VCaP (cell line): ENCODE measurements around the gene TRIM71.
"Not testable (repeated sequence)": the region's sequence is repeated elsewhere in the genome, so short reads cannot be mapped to it uniquely, and the experiment has no call there.

Experiments used
- H3K27ac ChIP-seq: fragments of 450-650 bp; 2 replicates; pipeline ENCODE4 v1.5.1; 2017
- CTCF ChIP-seq: fragments of 450-650 bp; conservative IDR thresholded peaks from 2 replicates; pipeline ENCODE4 v1.5.1; 2017; ENCODE audit warnings: mild to moderate bottlenecking, moderate library complexity

The TRIM71 gene

GRCh38 chr3:32820971-32821685 lies 3.3 kb downstream of the TRIM71 start:
- TF ChIP-seq CTCF: no peak
- H3K27ac ChIP-seq: no peak overlapping the region

GRCh38 chr3:32821686-32822296 lies 4.0 kb downstream of the TRIM71 start:
- TF ChIP-seq CTCF: no peak
- no peak overlapping the region for H3K27ac ChIP-seq

- TF ChIP-seq CTCF: no peak
- no peak overlapping the region for H3K27ac ChIP-seq
These were observed 5.1 kb downstream of the TRIM71 start for GRCh38 chr3:32822609-32823498.

DNA sequence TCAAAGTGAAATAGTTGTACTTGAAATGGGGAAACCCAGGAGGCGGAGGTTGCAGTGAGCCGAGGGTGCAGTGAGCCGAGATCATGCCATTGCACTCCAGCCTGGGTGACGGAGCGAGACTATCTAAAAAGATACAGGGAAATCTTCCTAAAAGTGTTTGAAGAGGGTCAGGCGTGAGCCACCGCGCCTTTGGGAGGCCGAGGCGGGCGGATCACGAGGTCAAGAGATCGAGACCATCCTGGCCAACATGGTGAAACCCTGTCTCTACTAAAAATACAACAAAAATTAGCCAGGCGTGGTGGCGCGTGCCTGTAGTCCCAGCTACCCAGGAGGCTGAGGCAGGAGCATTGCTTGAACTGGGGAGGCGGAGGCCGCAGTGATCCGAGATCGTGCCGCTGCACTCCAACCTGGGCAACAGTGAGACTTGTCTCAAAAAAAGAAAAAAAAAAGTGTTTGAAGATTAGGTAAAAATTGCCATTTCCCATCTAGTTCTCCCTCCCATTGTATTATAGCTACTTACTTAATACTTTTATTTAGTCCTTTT lies 5.9 kb downstream of the TRIM71 start:
- H3K27ac ChIP-seq: not testable (repeated sequence)

GRCh38 chr3:32825601-32826375 lies 8.0 kb downstream of the TRIM71 start:
- no peak for TF ChIP-seq CTCF
- H3K27ac ChIP-seq: no peak overlapping the region

DNA sequence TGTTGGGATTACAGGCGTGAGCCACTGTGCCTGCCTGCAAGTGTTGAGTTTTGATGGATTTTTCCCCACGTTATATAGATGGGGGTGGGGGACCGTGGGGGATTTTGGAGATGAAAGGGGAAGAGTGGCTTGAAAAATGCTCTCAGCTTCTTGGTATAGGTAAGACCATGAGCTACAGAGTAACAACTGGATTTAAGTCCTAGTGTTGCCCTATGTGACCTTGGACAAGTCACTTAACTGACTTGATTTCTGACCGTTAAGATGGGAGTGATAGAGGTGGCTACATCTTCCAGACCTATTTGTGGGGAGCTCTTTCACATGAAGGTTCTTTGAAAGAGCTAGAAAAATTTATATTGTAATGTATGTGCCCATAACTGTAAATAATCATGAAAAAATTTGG lies 13.3 kb downstream of the TRIM71 start:
- no peak for TF ChIP-seq CTCF
- H3K27ac ChIP-seq: no peak overlapping the region

DNA sequence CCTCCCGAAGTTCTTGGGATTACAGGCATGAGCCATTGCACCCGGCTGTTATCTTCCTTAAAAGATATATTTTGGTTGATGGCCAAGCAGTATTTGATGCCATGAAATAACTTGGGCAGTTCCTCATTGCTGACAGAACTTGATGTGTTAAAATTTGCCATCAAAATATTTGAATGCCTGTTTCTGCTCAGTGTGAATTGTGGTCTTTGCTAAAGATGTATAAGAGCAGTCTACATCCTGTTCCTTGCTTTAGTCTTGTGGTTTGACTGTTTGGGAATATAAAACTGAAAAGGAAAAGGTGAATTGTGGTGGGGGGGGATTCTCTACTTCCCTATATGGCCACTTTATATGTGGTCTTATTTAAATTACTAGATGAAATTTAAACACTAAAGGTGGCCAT lies 14.0 kb downstream of the TRIM71 start:
- TF ChIP-seq CTCF: no peak
- no peak overlapping the region for H3K27ac ChIP-seq
